GM19043 (cell line): ENCODE results near the gene LBX2.

ENCODE experiments used
- ATAC-seq: cut with Tn5 transposase; IDR thresholded peaks from one replicate; pipeline ENCODE4 v1.9.1; 2021; ENCODE audit warnings: low read depth; ENCODE audit not compliant: unreplicated experiment

Gene LBX2

GRCh38 chr2:74526649-74527230 is 27.3 kb upstream of the LBX2 start:
- no peak for ATAC-seq

GRCh38 chr2:74525717-74526648 is 26.6 kb upstream of the LBX2 start, which contains the start of gene DQX1:
Gene DQX1 (minus strand): TSS chr2:74526231. CDS start chr2:74525729, 502 bp downstream.
- no peak for ATAC-seq

- ATAC-seq = no peak
Observed at GRCh38 chr2:74524955-74525716, 25.7 kb upstream of the LBX2 start.

GRCh38 chr2:74524005-74524404 is 24.6 kb upstream of the LBX2 start:
- no peak for ATAC-seq

- no peak for ATAC-seq
Observed at GRCh38 chr2:74522516-74522915, 23.1 kb upstream of the LBX2 start.

GRCh38 chr2:74516650-74517049 is 17.2 kb upstream of the LBX2 start:
- ATAC-seq = no peak

- ATAC-seq = no peak
Observed at GRCh38 chr2:74515981-74516633, 16.7 kb upstream of the LBX2 start.

GRCh38 chr2:74515271-74515980 is 16.0 kb upstream of the LBX2 start:
- ATAC-seq = no peak

- ATAC-seq = no peak
Observed at GRCh38 chr2:74514368-74515270, 15.2 kb upstream of the LBX2 start, which contains the start of gene TLX2. Gene TLX2 (plus strand): TSS chr2:74514450. CDS start chr2:74514807, 357 bp downstream.

GRCh38 chr2:74513605-74514367 is 14.4 kb upstream of the LBX2 start:
- no peak for ATAC-seq

GRCh38 chr2:74512744-74513604 is 13.6 kb upstream of the LBX2 start:
- no peak for ATAC-seq

- no peak for ATAC-seq
Observed at GRCh38 chr2:74511104-74511989, 11.9 kb upstream of the LBX2 start.

GRCh38 chr2:74510272-74510671 is 10.9 kb upstream of the LBX2 start:
- ATAC-seq = no peak

- peak; percentile 1 for ATAC-seq
Observed at GRCh38 chr2:74507926-74508520, 8.6 kb upstream of the LBX2 start.

- peak; percentile 85 for ATAC-seq
Observed at GRCh38 chr2:74507145-74507925, 7.9 kb upstream of the LBX2 start, which contains the start of gene PCGF1. Gene PCGF1 (minus strand): TSS chr2:74507695. CDS start chr2:74507668, 27 bp downstream.
